Measurements from ENCODE around the gene SHISAL1.

The SHISAL1 gene

DNA sequence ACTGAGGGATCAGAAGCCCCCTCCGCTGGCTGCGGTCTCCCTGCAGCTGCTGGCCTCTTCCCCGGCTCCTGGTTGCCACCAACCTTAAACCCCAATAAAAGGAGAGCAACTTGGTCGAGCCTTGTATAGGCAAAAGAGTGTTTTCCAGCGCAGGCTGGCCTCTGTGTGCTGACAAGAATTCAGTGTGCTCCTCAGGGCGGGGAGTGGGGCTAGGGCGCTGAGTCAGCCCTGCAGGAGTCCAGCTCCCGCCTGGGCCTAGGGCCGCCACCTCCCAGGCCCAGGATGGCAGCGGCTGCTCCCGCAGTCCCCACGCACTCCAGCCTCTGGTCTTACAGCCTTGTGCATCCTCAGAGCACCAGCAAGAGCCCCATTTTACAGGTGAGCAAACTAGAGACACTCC lies at the start of gene SHISAL1:
SHISAL1 (minus strand) TSS at position 186 of the 400 bp plus-strand sequence. CDS start 12,006 bp downstream, outside the sequence.
- no peak for DNase-seq

DNA sequence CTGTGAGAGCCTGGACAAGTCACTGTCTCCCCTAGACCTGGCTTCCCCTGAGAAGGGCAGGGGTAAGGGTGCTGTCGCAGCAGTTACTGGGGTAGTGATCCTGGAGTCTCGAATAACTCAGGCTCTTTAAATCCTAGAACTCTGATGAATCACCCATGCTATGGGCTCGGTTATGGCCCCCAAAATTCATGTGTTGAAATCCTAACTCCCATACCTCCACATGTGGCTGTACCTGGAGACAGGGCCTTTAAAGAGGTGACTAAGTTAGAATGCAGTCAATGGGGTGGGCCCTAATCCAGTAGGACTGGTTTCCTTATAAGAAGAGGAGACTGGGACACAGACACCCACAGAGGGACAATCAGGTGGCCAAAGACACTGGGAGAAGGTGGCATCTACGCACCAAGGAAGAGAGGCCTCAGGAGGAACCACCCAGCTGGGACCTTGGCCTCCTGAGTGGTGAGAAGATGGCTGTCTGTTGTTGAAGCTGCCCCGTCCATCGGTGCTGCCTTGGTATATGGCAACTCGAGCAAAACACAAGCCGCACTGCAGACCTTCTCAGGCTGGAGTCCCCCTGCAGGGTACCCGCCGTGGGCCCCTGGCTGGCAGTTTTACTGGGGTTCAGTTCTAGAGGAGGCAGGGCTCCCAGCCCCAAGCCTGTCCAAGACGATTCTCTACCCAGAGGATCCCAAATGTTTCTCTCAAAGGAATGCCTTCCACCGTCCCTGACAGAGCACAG lies 48.8 kb upstream of the SHISAL1 start:
- DNase-seq = no peak

DNA sequence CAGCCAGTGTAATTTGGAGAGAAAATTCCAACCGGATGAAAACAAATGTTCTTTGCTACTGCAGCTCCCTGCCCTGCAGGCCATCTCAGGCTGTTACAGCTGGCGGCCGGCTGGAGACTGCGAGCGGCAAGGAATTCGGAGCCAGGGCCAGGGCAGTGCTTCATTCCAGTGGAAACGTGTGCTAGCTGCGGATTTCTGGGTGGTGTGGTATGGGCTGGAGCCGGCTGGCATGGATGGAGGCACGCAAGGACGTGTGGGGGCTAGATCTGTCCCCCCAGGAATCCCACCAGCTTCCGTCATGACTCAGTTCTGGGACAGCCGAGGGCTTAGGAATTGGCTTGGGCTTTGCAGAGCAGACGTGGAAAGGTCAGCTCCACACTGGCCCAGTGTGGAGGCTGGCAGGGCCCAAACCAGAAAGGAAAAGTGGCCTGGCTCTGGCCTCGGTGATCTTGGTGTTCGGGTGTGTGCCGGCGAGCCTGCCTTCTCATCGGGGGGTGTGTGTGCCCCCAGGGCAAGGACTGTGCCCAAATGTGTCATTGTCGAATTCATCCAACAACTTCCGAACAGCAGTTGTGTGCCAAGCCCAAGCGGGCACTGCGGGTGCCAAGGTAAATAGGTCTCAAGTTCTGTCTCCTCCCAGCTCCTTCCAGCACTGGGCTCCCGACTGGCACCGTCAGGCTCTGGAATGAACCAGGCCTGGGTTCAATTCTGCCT lies 48.1 kb upstream of the SHISAL1 start:
- no peak for DNase-seq

DNA sequence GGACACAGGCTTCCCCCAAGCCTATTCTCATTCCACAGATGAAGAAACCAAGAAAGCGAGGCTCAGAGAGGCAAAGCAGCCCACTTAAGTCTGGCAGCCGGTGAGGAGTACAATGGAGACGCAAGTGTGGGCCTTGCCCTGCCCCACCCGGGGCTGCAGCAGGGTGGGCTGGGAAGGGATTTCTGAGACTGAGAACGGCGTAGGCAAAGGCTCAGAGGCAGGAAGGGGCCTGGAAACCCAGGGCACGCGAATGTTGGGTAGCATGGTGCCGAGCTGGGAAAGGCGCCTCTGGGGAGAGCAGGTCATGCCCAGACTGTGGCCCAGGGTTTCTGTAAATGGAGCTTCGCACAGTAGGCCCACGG lies 47.5 kb upstream of the SHISAL1 start:
- DNase-seq = no peak

DNA sequence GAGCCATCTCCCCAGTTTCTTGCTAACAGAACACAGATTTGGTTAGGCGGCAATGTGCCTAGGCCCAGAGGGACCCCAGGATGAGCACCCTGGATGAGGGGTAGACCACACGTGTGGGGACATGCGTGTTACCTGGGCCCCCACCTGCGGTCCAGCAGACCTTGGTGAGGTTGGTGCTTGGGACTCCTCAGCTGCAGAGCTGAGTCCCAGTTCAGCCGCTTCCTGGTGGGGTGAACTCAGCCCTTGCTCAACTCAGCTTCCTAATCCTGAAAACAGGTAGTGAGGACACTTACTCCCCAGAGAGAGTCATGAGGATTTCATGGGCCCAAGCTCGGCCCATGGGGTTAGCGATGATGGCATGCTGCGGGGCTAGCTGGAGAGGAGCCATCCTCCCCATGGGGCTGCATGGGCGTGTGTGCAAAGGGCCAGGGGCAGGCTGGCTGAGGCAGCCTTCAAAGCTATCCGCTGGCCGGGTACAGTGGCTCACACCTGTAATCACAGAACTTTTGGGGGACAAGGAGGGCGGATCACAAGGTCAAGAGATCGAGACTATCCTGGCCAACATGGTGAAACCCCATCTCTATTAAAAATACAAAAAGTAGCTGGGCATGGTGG lies 46.9 kb upstream of the SHISAL1 start:
- DNase-seq = no peak

DNA sequence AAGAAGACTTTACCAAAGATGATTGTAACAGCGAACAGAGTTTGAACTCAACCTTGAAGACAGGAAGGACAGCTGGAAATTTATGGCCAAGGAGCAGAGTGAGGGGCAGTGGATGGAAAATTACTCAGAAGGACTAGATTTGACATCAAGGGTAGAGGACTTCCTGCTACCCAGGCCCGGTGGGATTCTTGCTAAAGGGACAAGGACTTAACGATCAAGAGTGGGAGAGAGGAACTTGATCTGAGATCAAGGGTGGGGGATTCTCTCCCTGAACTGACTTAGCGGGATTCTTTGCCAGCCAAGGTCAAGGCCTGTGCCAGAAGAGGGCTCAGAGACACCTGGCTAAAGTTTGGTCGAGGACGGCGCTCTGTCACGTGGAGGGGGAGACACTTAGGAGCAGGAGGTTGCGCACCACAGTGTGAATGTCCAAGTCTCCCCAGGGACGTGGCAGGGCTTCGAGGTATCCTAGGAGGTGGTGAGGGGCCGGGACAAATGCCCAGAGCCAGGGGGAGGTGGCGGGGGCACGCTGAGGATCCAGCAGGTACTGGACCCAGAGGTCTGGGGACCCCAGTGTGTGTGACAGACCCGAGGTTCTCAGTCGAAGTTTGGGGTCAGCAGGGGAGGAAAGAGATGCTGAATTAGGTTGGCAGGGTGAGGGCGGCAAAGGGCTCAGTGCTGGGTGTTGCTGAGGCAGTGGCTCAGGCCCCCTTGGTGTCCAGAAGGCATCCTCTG lies 46.1 kb upstream of the SHISAL1 start:
- no peak for DNase-seq

DNA sequence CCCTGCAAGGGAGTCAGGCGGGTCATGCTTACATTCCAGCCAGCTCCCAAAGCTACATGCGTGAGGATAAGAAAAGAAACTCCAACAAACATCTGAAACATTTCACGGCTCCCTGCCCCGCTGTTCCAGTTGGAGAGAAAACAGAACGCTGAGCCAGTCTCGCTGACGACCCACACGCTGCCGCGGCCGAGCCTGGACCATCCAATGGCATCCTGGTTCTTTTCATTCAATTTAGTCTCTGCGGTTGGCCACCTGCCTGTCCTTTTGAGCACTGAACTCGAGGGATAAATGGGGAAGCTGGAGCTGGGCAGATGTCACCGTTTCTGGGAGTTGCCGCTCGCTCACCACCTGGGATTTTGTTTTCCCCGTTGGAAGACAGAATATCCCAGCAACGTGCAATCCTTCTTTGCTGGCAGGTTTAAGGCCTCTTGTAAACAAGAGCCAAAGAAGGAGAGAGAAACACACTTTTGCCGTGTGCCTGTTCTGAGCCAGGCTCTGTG lies 45.3 kb upstream of the SHISAL1 start:
- no peak for DNase-seq

DNA sequence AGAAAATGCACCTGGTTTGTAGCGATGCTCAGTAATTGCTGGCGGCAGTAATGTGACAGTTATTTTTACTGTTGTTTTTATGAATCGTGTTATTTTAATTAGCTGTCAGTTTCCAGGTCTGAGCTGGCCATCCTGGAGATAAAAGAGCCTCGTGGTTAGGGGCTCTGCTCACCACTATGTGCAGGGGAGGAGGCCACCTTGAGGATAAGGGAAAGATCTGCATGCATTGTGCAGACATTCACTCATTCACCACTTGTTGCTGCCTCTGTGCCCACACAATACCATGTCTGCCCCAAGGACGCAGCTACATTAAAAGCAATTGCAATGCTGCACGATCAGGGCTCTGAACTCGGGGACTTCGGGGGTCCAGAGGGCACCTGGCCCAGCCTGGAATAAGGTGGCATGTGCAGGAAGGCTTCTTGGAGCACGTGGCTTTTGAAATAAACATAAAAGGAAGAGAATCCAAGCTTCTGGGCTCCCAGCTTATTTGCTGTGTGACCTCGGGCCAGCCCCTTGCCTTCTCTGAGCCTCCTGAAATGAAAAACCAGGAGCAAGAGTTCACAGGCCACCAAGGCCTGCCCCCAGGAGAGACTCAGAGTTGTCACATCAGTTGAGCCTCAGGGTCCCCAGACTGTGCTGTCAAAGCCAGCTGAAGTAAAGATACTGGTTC lies 44.7 kb upstream of the SHISAL1 start:
- no peak for DNase-seq

DNA sequence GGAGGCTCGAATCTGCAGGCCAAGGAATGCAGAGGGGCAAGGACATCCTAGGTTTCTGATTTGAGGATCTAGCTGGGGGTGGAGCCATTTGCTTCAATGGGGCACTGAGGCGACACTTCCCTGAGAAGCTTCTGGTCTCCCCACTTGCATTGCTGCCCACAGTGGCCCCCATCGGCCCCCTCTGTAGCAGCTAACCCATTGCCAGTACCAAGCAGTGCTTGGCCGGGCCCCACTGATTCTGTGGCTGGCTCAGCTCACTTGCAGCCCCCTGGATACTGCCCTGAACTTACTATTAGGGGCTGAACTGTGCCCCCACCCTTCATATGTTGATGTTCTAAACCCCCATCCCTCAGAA lies 42.9 kb upstream of the SHISAL1 start:
- no peak for DNase-seq

DNA sequence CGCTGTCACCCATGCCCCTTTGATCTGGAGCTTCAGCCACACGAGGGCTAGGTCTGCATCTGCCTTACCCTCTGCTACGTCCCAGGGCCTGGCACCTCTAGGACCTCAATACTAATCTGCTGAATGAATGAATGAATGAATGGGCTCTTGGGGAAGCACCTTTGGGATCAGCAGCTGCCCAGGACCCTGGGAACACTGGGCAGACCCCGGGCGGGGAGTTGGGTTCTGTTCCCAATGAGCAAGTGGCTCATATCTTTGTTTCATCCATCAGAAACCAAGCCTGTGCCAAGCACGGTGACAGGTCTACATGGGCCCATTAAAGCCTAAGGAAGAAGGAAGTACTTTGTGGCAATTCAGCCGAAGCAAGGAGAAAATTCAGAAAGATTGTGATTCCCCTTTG lies 41.5 kb upstream of the SHISAL1 start:
- no peak for DNase-seq

DNA sequence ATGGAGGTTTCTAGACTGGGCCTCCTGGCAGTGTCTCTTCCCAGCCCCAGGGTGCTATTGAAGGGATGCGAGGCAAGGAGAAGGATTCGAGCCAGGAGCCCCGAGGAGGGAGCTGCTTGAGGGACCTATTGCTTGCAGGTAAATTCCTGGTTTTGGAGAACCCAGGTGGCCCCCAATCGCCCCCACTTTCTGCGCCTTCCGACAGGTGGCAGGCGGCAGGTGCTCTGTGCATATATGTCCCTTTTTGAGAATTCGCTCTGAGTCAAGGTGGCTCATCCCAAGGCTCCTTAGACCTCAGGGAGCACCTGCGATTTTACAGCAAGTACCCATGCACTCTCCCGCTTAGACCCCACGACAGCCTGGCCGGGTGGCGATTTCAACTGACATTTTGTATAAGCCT lies 40.3 kb upstream of the SHISAL1 start:
- DNase-seq = no peak

DNA sequence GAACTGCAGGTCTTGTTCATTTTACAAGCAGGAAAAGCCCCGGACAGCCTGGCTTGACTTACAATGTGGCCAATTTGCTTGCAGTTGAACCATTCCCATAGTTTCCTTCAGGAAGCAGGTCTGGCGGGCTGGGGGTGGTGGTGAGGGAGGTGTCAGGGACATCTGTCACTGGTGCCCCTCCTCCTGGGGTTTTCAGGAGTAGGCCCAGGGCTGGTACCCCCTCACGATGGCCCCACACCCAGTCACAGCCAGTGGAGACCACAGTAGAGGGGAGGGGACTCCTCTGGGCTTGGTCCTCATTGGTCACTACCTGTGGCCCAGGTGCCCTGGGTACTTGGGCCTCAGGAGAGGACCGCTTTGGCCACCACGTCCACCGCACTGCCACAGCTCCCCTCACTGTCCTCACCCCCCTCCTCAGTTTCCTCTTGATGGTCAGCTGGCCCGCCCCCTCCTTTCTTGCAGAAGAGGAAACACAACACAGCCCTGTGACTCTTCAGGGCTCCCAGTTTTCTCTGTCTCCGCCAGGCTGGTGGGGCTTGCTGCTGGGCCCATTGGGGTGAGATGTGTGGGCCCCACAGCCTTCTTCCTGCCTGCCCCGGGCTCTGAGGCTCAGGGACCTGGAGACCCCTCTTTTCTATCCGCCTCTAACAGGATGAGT lies 39.8 kb upstream of the SHISAL1 start:
- DNase-seq = no peak

DNA sequence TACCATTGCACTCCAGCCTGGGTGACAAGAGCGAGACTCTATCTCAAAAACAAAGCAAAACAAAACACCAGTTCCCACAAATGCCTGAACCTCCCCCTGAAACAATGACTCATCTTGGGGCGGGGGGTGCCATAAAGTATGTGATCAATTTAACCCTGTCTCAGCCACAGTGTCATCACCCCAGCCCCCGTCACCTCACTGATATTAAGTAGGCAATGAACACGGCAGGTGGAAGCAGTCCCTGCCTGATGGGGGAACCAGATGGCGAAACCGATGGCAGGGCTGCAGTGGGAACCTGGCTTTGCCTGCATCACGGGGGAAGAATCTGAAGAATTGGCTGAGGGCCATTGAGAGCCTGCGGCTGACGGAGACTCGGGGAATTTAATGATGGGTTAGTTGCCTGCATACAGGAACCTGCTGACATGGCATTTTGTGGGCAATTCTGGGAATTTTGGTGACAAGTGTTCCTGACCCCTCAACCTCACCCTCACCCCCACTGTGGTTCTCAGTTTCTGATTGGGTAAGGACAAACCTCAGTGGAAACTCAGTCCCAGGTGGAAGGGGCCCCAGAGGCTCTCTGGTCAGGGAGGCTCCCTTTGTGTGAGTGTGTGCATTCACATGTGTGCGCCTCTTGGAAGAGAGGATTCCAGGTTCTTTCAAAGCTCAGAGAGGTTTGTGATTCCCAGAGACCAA lies 39.1 kb upstream of the SHISAL1 start:
- DNase-seq = no peak

DNA sequence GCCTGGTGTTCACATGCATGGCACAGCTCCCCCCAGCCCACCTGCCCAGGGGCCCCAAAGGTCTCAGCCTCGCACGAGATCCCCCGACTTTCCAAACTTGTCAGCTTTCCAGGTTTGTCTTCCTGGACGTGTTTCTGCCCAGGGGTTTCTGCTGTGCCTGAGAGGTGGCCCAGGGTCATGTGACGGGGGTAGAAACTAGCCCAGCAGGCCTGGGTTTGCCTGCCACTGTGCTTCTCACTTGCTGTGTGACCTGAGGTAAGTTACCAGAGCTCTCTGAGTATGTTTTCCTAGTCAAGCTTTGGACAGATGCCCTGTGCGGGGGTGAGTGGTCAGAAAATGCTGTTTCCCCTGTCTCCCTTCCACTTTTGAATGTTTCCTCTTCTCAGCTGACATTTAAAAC lies 38.3 kb upstream of the SHISAL1 start:
- no peak for DNase-seq

DNA sequence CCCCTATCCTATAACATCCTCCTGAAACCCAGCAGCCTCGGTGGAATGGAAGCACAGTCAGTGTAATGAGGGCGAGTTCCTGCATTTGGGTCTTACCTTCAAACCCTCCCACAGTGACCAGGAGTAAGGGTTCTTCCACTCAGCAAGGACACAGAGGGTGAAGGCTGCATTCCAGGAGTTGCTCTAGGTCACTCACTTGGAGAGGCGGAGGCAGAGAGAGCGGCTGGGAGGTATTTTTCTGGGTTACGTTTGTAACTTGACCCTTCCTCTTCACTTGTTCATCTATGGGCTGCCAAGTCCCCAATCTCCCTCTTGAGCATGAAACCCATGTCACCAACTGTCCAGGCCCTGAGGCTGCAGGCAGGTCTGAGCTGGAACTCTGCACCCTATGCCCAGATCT lies 36.8 kb upstream of the SHISAL1 start:
- no peak for DNase-seq

DNA sequence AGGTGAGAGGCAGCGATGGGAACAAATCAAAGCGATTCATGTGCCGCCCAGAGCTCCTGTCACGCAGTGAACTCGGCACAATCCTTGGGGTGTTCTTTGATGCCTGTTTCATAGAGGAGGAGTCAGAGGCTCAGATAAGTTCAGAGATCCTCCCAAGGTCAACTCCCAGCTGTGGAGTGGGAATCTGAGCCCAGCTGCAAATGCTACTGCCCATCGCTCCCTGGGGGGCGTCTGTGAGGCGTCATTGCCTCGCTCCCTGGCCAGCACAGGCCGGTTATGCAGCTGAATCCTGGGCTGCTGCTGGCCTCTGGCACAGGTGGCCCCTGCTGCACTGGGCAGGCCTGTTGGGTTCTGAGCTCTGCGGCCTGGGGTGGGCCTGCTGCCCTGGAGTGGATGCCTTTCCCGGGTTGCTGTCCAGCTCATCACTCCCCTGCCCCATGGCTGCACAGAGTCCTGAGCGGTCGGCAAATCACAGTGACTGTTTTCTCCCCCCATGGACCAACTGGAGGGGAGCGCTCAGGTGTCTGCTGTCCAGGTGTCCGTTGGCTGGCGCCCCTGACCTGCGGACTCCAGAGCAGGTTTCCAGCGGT lies 36.3 kb upstream of the SHISAL1 start:
- DNase-seq = no peak

DNA sequence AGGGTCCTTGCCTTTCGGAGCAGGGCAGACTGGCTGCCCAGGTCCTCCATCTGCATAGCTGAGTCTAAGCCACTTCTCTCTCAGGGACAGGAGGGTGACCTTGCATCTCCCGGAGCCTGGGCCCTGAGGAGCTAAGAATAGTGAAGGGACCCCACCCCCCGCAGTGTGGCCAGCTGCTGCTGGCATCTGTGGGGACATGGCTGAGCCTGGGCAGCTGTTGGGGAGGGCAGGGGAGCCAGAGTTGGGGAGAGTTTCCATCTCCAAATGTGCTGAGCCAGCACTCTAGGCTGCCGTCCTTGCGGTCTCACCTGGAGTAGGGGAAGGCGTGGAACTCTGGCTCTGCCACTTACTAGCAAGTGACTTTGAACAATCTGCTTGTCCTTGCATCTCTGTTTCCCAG lies 34.8 kb upstream of the SHISAL1 start:
- DNase-seq = no peak

DNA sequence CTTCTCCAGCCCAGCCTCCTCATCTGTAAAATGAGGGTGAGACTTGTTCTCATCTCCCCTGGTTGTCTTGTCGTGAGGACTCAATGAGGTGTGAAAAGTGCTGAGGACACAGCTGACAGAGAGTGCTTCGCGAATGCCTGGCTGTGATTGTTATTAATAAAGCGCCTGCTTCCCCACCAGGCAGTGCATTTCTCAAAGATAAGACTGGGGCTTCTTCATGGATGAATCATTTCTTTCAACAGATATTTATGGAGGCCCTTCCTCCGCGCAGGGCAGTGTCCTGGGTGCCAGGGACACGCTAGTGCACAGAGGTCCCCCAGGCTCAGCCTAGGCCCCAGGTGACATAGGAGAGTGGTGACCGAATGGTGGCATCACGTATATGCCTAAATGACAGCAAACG lies 34.3 kb upstream of the SHISAL1 start:
- no peak for DNase-seq

DNA sequence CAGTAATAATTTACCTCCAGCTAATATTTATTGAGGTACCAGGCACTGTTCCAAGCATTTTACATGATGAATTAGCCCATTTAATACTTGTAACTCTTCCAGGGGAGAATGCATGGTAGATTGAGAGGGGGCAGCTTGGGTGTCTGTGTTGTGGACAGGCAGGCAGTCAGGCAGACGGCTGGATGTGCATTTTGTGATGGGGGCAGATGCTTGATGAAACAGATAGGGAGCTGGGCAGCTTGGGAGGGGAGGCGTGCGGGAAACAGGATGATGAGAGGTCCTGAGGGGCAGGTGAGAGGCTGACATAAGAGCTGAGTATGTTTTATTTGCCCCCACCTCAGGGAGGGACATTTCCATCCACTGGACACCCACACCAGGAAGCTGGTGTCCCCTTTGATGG lies 33.1 kb upstream of the SHISAL1 start:
- no peak for DNase-seq

DNA sequence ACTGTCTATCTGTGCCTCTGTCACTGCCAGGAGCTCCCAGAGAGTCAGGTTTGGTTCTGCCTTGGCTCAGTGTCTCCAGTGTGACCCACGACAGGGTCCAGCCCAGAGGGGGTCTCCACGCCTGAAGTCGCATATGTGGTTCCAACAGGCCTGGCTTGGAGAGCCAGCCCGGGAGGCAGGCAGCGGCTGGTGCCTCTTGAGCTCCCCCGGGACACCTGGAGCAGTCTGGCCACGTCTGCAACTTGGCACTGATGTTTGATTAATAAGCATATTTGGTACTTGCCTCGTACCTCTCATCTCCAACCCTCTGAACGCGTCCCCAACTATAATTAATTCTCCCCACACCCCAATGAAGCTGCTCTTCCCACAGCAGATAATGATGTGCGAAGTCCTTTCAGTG lies 31.7 kb upstream of the SHISAL1 start:
- DNase-seq = no peak

DNA sequence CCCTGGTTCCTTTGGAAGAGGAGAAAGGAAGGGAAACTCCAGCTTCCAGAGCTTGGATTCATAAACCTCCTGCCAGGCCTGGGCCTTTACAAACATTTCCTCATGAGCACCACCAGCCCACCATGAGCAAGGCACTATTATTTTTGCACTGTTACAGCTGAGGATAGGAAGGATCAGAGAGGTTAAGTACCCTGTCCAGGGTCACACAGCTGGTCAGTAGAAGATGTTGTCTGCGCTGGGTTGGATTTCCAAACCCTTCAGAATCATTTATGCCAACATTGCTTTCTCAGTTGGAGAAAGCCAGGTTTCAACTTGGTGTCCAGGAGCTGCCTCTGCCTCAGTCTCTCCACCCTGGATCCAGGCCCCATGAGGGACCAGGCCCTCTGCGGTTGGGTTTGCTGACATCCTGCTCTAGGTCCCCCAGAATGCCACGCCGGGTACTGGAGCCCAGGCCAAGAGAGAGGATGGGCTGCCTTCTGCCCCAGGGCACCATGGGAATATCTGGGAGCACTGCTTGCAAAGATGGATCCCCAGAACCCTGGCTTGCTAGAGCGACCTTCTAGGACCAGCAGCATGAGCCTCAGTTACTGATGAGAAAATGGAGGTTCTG lies 29.7 kb upstream of the SHISAL1 start:
- DNase-seq = no peak

Data from NCI-H1436 (cell line).